Measurements from ENCODE around the gene TRPM8. TPM values are rescaled to one million over a fixed set of nuclear protein-coding genes. Genes with fewer than 3 reads are reported as not detected.
"Not testable (repeated sequence)": the region's sequence is repeated elsewhere in the genome, so short reads cannot be mapped to it uniquely, and the experiment has no call there.

TRPM8 gene
- total and polyA plus RNA-seq, 2 donors from 2014 or later: 2.5 TPM; not detected in 1

- Histone ChIP-seq H3K27ac (ENCODE audit: low read depth in 2 of 2, low read length in 2 of 2) (no peak overlapping the region), H3K36me3 (ENCODE audit: control insufficient read depth in 2 of 3, insufficient read depth in 3 of 3, low read length in 3 of 3) (no peaks in the 10 kb centered on the region), H3K4me3 (ENCODE audit: low read length in 3 of 3) (no peak overlapping the region), H3K4me1 (ENCODE audit: control insufficient read depth in 2 of 3, insufficient read depth in 2 of 3, low read depth in 1 of 3, low read length in 3 of 3) (no peaks in the 10 kb centered on the region), H3K27me3 (ENCODE audit: control insufficient read depth, insufficient read depth, low read length) (no peaks in the 10 kb centered on the region), H3K9me3 (ENCODE audit: control insufficient read depth in 2 of 3, insufficient read depth in 1 of 3, low read length in 3 of 3) (no peaks in the 10 kb centered on the region), H3K9ac (ENCODE audit: low read length in 3 of 3) (no peak overlapping the region)
- intact Hi-C loops (cut with DNase I): no loop called here
- TF ChIP-seq CTCF (IDR thresholded peaks at IDR 0.05; ENCODE audit: borderline replicate concordance, extremely low read depth, insufficient read depth): no peak
- DNase-seq: no peak
- no peak for FAIRE-seq
Observed at GRCh38 chr2:233967164-233967563, 50.0 kb downstream of the TRPM8 start.

GRCh38 chr2:233968556-233968955 is 51.4 kb downstream of the TRPM8 start:
- Histone ChIP-seq H3K27me3 (ENCODE audit: control insufficient read depth, insufficient read depth, low read length) (no peaks in the 10 kb centered on the region), H3K36me3 (ENCODE audit: control insufficient read depth in 2 of 3, insufficient read depth in 3 of 3, low read length in 3 of 3) (no peaks in the 10 kb centered on the region), H3K4me1 (ENCODE audit: control insufficient read depth in 2 of 3, insufficient read depth in 2 of 3, low read depth in 1 of 3, low read length in 3 of 3) (no peaks in the 10 kb centered on the region), H3K27ac (ENCODE audit: low read depth in 2 of 2, low read length in 2 of 2) (no peak overlapping the region), H3K9ac (ENCODE audit: low read length in 3 of 3) (no peak overlapping the region), H3K4me3 (ENCODE audit: low read length in 3 of 3) (no peak overlapping the region), H3K9me3 (ENCODE audit: control insufficient read depth in 2 of 3, insufficient read depth in 1 of 3, low read length in 3 of 3) (no peaks in the 10 kb centered on the region)
- intact Hi-C loops (cut with DNase I): no loop called here
- DNase-seq (no peak), FAIRE-seq (no peak)
- TF ChIP-seq CTCF (IDR thresholded peaks at IDR 0.05; ENCODE audit: borderline replicate concordance, extremely low read depth, insufficient read depth): no peak

- H3K9me3 ChIP-seq (ENCODE audit: control insufficient read depth in 2 of 3, insufficient read depth in 1 of 3, low read length in 3 of 3); H3K27me3 ChIP-seq (ENCODE audit: control insufficient read depth, insufficient read depth, low read length); H3K36me3 ChIP-seq (ENCODE audit: control insufficient read depth in 2 of 3, insufficient read depth in 3 of 3, low read length in 3 of 3); DNase-seq; H3K9ac ChIP-seq (ENCODE audit: low read length in 3 of 3); H3K4me1 ChIP-seq (ENCODE audit: control insufficient read depth in 2 of 3, insufficient read depth in 2 of 3, low read depth in 1 of 3, low read length in 3 of 3); H3K27ac ChIP-seq (ENCODE audit: low read depth in 2 of 2, low read length in 2 of 2); intact Hi-C loops (cut with DNase I); FAIRE-seq; H3K4me3 ChIP-seq (ENCODE audit: low read length in 3 of 3): not testable (repeated sequence)
Observed at GRCh38 chr2:233972460-233972859, 55.3 kb downstream of the TRPM8 start.

GRCh38 chr2:233972941-233973575 is 55.9 kb downstream of the TRPM8 start:
- no peak for TF ChIP-seq CTCF (IDR thresholded peaks at IDR 0.05; ENCODE audit: borderline replicate concordance, extremely low read depth, insufficient read depth)
- no peaks in the 10 kb centered on the region for H3K36me3 ChIP-seq (ENCODE audit: control insufficient read depth in 2 of 3, insufficient read depth in 3 of 3, low read length in 3 of 3)
- no peaks in the 10 kb centered on the region for H3K27me3 ChIP-seq (ENCODE audit: control insufficient read depth, insufficient read depth, low read length)
- H3K27ac ChIP-seq (ENCODE audit: low read depth in 2 of 2, low read length in 2 of 2): no peak overlapping the region
- no peak overlapping the region for H3K4me3 ChIP-seq (ENCODE audit: low read length in 3 of 3)
- no peaks in the 10 kb centered on the region for H3K9me3 ChIP-seq (ENCODE audit: control insufficient read depth in 2 of 3, insufficient read depth in 1 of 3, low read length in 3 of 3)
- FAIRE-seq (no peak), DNase-seq (no peak)
- no peak overlapping the region for H3K9ac ChIP-seq (ENCODE audit: low read length in 3 of 3)
- intact Hi-C loops (cut with DNase I): no loop called here
- no peaks in the 10 kb centered on the region for H3K4me1 ChIP-seq (ENCODE audit: control insufficient read depth in 2 of 3, insufficient read depth in 2 of 3, low read depth in 1 of 3, low read length in 3 of 3)

All from kidney (tissue), 14 donors.